GM21619 (cell line): ENCODE measurements around the gene SYK.

Experiments used
- ATAC-seq: cut with Tn5 transposase; IDR thresholded peaks from one replicate; pipeline ENCODE4 v1.9.1; 2021; ENCODE audit not compliant: unreplicated experiment

SYK gene

DNA sequence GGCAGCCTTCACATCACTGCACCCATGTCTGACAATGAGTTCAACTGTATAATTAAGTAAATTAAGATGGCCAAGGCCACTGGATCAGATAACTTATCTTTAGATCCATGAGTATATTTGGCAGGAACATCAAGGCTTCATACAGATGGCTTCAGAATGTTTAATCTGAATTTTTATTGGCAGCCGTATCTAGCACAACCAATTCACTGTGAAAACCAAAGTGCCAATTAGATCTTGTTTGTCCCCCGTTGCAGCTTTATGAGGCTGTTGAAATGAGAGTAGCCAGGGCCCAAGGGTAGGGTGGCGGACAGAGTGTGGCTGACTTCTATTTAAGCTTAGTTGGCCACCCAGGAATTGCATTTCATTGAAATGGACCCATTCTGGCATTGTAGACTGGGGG lies 137.7 kb downstream of the SYK start:
- no peak for ATAC-seq

DNA sequence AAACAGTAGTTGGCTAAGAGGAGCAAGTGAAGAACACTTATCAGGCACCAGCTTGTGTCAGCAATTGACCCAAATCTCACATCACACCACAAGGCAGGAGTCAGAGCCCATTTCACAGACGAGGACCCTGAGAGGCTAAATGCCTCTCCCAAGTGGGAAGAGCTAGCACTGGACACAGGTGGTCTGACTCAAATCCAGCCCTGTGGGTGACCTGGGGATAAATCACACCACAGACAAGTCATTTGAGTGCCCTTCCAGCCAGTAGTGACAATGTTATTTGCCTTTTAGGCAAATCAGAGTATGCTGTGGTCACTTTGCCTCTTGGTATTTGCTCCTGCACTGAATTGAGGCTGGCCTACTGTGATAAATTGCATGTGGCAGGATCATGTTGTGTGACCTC lies 138.7 kb downstream of the SYK start:
- no peak for ATAC-seq

- ATAC-seq, result no peak
These were observed 140.0 kb downstream of the SYK start for GRCh38 chr9:90941661-90942060.

DNA sequence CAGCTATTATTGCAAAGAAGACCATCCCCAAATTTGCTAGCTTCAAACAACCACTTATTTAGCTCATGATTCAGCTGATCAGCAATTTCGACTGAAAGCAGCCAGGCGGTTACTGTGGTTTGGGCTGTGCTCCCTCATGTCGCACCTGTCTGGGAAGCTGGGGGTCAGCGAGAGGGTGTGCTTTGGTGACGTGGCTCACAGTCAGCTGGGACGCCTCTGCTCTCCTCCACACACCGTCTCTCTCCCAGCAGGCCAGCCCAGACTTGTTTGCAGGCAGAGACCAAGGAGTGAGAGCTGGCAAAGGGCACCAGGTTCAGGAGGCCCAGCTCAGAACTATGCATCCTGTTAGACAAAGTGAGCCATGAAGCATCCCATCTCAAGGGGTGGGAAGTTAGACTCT lies 140.9 kb downstream of the SYK start:
- ATAC-seq, result no peak

DNA sequence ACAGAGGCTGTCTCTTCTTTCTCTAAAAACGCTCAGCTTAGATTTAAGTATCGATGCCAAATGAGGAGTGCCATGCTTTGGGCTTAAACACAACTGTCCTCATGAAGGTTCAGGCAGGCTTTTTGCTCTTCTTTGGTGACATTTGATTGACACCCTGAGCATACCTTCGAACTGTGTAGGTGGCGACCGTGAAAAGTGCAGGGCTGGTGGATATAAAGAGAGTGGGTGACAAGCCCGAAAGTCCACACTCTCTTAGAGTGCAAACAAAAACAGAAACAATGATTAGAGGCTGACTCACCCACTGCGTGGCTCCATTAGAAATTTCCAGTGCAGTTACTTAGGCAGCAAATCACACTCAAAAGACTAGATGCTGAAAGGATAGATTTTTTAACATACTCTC lies 141.7 kb downstream of the SYK start:
- no peak for ATAC-seq

DNA sequence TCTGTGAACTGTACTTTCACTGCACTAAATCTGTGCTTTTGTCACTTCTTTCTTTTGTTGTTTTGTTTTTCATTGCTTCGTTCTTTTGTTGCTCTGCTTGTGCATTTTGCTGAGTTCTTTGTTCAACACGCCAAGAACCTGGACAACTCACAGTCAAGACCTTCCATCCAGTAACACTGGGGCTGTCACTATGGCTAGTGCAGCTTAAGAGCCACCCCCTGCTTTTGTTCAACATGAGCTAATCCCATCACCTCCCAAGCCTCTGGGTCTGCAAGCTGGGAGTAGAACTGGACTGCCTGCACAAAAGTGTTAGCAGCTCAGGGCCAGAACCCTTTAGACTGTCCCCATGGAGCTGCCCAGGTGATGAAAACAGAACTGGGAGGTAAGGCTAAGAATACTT lies 143.7 kb downstream of the SYK start:
- no peak for ATAC-seq

- no peak for ATAC-seq
These were observed 145.4 kb downstream of the SYK start for GRCh38 chr9:90946982-90947381.
